Fibroblast of lung (primary cell): ENCODE data around the gene HUNK. TPM values are rescaled to one million over a fixed set of nuclear protein-coding genes. Genes with fewer than 3 reads are reported as not detected.

Experiments
- DNase-seq, 2 donors: peaks; one replicate each; pipeline versions ENCODE4 v3.0.0 to v3.0.0-alpha.2; 2010; ENCODE audit warnings: low read depth in 2 of 2
- H2AFZ ChIP-seq: 2 replicates; pipeline ENCODE4 v1.5.1; 2012; ENCODE audit warnings: low read length, control low read depth, inconsistent platforms
- H3K27ac ChIP-seq: 2 replicates; pipeline ENCODE4 v1.5.1; 2011; ENCODE audit warnings: low read length, control low read depth; ENCODE audit not compliant: insufficient read depth
- H3K27me3 ChIP-seq: 2 replicates; pipeline ENCODE4 v1.5.1; 2011; ENCODE audit warnings: mild to moderate bottlenecking, low read length; ENCODE audit not compliant: control insufficient read depth, insufficient read depth
- H3K36me3 ChIP-seq: 2 replicates; pipeline ENCODE4 v1.5.1; 2011; ENCODE audit warnings: low read length; ENCODE audit not compliant: control insufficient read depth, insufficient read depth
- H3K4me1 ChIP-seq: 2 replicates; pipeline ENCODE4 v1.5.1; 2011; ENCODE audit warnings: low read length; ENCODE audit not compliant: control insufficient read depth, insufficient read depth; ENCODE audit errors: extremely low read depth
- H3K4me2 ChIP-seq: 2 replicates; pipeline ENCODE4 v1.5.1; 2011; ENCODE audit warnings: low read length, control low read depth; ENCODE audit not compliant: insufficient read depth; ENCODE audit errors: extremely low read depth
- H3K4me3 ChIP-seq, 4 experiments: fragments of 200-600 bp in 1 of 4; sonication (generic) in 1 of 4; replicated peaks in 1 of 4; 2 replicates each; pipeline ENCODE4 v1.5.1; 2011 to 2016; ENCODE audit warnings: low read length in 4 of 4, low read depth in 3 of 4, mild to moderate bottlenecking in 3 of 4, control low read depth in 2 of 4, inconsistent platforms in 1 of 4, mixed read lengths in 1 of 4; ENCODE audit not compliant: insufficient read depth in 1 of 4; ENCODE audit errors: control extremely low read depth in 1 of 4
- H3K79me2 ChIP-seq: 2 replicates; pipeline ENCODE4 v1.5.1; 2012; ENCODE audit warnings: mild to moderate bottlenecking, low read length, inconsistent platforms; ENCODE audit not compliant: control insufficient read depth, insufficient read depth
- H3K9ac ChIP-seq: 2 replicates; pipeline ENCODE4 v1.5.1; 2011; ENCODE audit warnings: mild to moderate bottlenecking, low read length, control low read depth; ENCODE audit not compliant: insufficient read depth
- H3K9me3 ChIP-seq: 2 replicates; pipeline ENCODE4 v1.5.1; 2012; ENCODE audit warnings: low read depth, low read length; ENCODE audit not compliant: control insufficient read depth, insufficient read depth
- H4K20me1 ChIP-seq: 2 replicates; pipeline ENCODE4 v1.5.1; 2011; ENCODE audit warnings: low read length; ENCODE audit not compliant: control insufficient read depth, insufficient read depth; ENCODE audit errors: extremely low read depth
- EZH2 ChIP-seq: IDR thresholded peaks from 2 replicates; pipeline ENCODE4 v1.5.1; 2012; ENCODE audit warnings: low read length, control low read depth, mild to moderate bottlenecking; ENCODE audit errors: missing control alignments
- polyA plus RNA-seq, 2 donors: library from polyadenylated mRNA; depleted of rRNA in 1 of 2; stranded (reverse) in 1 of 2; unstranded in 1 of 2; fragments of >200 nt; gene quantifications; 2 replicates each; pipeline ENCODE4 v1.2.1, GENCODE V29; 2011 to 2012; ENCODE audit warnings: missing spikeins in 1 of 2
- total RNA-seq: library from RNA; depleted of rRNA; stranded (reverse); fragments of >200 nt; gene quantifications from 2 replicates; pipeline ENCODE4 v1.2.1, GENCODE V29; 2014
- TF ChIP-seq, protein P1 (sequence below), 2 donors: IDR thresholded peaks in 1 of 2; conservative IDR thresholded peaks in 1 of 2; 1 replicate in 1 of 2; 2 replicates in 1 of 2; pipeline ENCODE4 v1.5.1; 2011 to 2012; ENCODE audit warnings: low read length in 2 of 2, control low read depth in 1 of 2, inconsistent platforms in 1 of 2, low read depth in 1 of 2, mild to moderate bottlenecking in 1 of 2

Gene HUNK
- total and polyA plus RNA-seq, 2 donors (not counting 1 experiment from before 2014, with no cell fraction given), result 0.09 to 0.33 TPM

DNA sequence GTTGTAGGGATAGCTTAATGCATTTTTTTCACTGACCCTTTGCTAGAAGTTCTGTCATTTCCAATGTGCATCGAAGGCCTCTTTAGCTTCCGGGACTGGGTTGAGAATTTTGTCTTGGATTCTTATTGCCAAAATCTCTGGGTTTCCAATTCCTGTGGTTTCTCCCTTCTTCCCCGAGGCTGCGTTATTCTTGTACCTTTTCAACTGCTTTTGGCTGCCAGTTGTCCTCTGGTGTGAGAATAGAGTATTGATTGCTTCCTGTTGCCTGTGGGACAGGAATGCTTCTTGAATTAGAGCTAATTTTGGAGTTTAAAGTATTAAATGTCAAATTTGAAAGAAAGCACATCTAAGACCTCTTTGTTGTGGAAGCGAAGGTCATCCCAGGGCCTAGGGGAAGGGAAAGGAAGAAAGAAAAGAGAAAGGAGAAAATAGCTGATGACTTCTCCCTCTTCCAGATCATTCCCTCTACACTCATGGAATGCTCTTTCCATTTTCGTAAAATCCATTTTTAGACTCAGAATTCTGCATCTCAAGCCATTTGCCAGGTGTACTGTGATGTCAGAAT, 21.1 kb downstream of the HUNK start:
- Histone ChIP-seq H3K4me1 (no peaks in the 10 kb centered on the region), H2AFZ (no peak overlapping the region), H3K79me2 (no peaks in the 10 kb centered on the region), H3K36me3 (no peaks in the 10 kb centered on the region), H4K20me1 (no peaks in the 10 kb centered on the region), H3K4me2 (no peak overlapping the region), H3K27ac (no peak overlapping the region), H3K4me3 (no peak overlapping the region), H3K9me3 (no peaks in the 10 kb centered on the region), H3K27me3 (no peaks in the 10 kb centered on the region), H3K9ac (no peak overlapping the region)
- DNase-seq, result peak in 1 of 2 donors; percentile 7
- no peak for TF ChIP-seq EZH2
- TF ChIP-seq, protein P1, sequence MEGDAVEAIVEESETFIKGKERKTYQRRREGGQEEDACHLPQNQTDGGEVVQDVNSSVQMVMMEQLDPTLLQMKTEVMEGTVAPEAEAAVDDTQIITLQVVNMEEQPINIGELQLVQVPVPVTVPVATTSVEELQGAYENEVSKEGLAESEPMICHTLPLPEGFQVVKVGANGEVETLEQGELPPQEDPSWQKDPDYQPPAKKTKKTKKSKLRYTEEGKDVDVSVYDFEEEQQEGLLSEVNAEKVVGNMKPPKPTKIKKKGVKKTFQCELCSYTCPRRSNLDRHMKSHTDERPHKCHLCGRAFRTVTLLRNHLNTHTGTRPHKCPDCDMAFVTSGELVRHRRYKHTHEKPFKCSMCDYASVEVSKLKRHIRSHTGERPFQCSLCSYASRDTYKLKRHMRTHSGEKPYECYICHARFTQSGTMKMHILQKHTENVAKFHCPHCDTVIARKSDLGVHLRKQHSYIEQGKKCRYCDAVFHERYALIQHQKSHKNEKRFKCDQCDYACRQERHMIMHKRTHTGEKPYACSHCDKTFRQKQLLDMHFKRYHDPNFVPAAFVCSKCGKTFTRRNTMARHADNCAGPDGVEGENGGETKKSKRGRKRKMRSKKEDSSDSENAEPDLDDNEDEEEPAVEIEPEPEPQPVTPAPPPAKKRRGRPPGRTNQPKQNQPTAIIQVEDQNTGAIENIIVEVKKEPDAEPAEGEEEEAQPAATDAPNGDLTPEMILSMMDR (conservative IDR thresholded peaks at IDR 0.05 in 1 of 2, IDR thresholded peaks at IDR 0.05 in 1 of 2; ENCODE audit: low read depth in 1 of 2, low read length in 2 of 2), result no peak

DNA sequence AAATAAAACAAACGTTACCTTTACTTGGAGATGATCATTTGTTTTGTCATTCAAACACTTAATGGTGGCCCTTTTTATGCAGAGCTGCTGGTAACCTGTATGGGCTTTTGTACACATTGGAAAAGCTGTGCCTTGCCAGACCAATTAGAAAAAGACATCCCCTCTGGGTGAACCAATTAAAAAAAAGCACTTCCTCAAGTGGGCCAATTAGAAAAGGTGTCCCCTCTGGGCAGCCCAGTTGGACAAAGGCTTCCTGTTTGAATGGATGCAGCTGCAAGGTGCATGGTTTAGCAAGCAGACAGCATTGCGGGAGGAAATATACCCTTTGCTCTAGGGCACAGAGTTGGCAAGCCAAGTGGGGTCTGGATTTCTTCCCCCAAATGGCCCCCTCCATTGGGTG, 21.6 kb downstream of the HUNK start:
- Histone ChIP-seq H4K20me1 (no peaks in the 10 kb centered on the region), H3K9ac (no peak overlapping the region), H3K4me1 (no peaks in the 10 kb centered on the region), H3K4me3 (no peak overlapping the region), H3K36me3 (no peaks in the 10 kb centered on the region), H3K79me2 (no peaks in the 10 kb centered on the region), H3K27me3 (no peaks in the 10 kb centered on the region), H2AFZ (no peak overlapping the region), H3K9me3 (no peaks in the 10 kb centered on the region), H3K4me2 (no peak overlapping the region), H3K27ac (no peak overlapping the region)
- TF ChIP-seq, protein P1 (conservative IDR thresholded peaks at IDR 0.05 in 1 of 2, IDR thresholded peaks at IDR 0.05 in 1 of 2; ENCODE audit: low read depth in 1 of 2, low read length in 2 of 2), result no peak
- no peak for DNase-seq

DNA sequence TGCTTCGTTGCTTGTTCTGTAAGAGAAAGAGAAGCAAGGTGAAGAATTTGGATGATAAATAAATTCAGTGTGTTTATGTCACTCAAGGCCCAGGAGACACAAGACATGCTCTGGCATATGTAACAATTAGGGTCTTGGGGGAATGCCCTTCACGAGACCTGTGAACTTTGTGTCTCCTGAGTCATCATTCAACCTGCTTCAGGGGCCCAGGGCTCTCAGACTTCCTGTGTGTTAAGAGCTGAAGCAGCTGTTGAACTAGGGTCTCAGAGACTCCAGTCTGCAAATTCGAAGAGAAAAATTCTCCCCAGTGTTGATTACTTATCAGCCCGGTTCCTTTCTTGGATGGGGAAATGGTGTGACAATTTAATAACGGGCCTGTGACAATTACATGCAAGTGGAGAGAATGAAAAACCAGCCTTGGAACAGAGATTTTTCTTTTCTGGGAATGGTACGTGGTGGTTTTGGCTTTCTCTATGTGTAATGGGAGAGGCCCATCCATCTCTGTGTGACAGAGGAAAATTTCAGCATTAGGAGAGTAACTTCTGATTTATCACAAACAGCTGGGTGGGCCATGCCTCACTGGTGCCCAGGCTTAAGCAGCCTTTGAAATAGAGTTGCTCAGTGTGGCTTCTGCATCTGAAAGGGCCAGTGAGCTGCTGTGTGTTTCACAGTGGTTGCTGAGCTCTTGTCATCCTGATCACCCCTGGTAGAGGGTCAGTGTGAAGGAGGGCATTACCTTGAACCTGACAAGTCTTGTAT, 22.4 kb downstream of the HUNK start:
- Histone ChIP-seq H3K4me2 (no peak overlapping the region), H3K9ac (no peak overlapping the region), H2AFZ (no peak overlapping the region), H3K27ac (no peak overlapping the region), H3K9me3 (no peaks in the 10 kb centered on the region), H3K27me3 (no peaks in the 10 kb centered on the region), H3K4me1 (no peaks in the 10 kb centered on the region), H4K20me1 (no peaks in the 10 kb centered on the region), H3K4me3 (no peak overlapping the region), H3K79me2 (no peaks in the 10 kb centered on the region), H3K36me3 (no peaks in the 10 kb centered on the region)
- DNase-seq, result peak in 1 of 2 donors; percentile 19
- no peak for TF ChIP-seq EZH2
- TF ChIP-seq, protein P1 (conservative IDR thresholded peaks at IDR 0.05 in 1 of 2, IDR thresholded peaks at IDR 0.05 in 1 of 2; ENCODE audit: low read depth in 1 of 2, low read length in 2 of 2), result no peak
